Mesodermal cell (in vitro differentiated cells): ENCODE results near the gene TMEM81. TPM values are rescaled to one million over a fixed set of nuclear protein-coding genes. Genes with fewer than 3 reads are reported as not detected.

Source experiments
- H3K27ac ChIP-seq: 2 replicates; pipeline ENCODE4 v1.7.0; 2013; ENCODE audit warnings: mild to moderate bottlenecking, low read depth, low read length, moderate library complexity; ENCODE audit not compliant: severe bottlenecking
- H3K36me3 ChIP-seq: 2 replicates; pipeline ENCODE4 v1.7.1; 2013; ENCODE audit warnings: mild to moderate bottlenecking, low read length, moderate library complexity; ENCODE audit not compliant: control insufficient read depth, insufficient read depth
- H3K4me1 ChIP-seq: one replicate; pipeline ENCODE4 v1.7.1; 2013; ENCODE audit warnings: mild to moderate bottlenecking, low read length; ENCODE audit not compliant: insufficient read depth, control insufficient read depth, poor library complexity, severe bottlenecking
- H3K4me3 ChIP-seq: 2 replicates; pipeline ENCODE4 v1.7.0; 2013; ENCODE audit warnings: low read length, control low read depth, mild to moderate bottlenecking; ENCODE audit not compliant: insufficient read depth, poor library complexity, severe bottlenecking; ENCODE audit errors: extremely low read depth
- H3K9me3 ChIP-seq: 2 replicates; pipeline ENCODE4 v1.7.1; 2013; ENCODE audit warnings: mild to moderate bottlenecking, low read length, moderate library complexity; ENCODE audit not compliant: control insufficient read depth
- WGBS, 2 experiments: methylation state at CpG; one replicate each; pipeline ENCODE4 v1.1.5; 2013; ENCODE audit warnings: missing lambda C conversion rate in 2 of 2; ENCODE audit not compliant: insufficient coverage in 2 of 2; 5-methylcytosine and 5-hydroxymethylcytosine counted together
- polyA plus RNA-seq, 2 experiments: library from polyadenylated mRNA; stranded (reverse); fragments of 50-300 nt; gene quantifications; one replicate each; pipeline ENCODE4 v1.2.3, GENCODE V29; 2013

Gene TMEM81
- 3.4 TPM for polyA plus RNA-seq (2013, experiment 1 of 2)
- 1.8 TPM for polyA plus RNA-seq (2013, experiment 2 of 2)

- Histone ChIP-seq H3K4me3 (no peak within 1 kb of the TSS), H3K4me1 (no peaks in the 10 kb centered on the region), H3K27ac (no peak within 1 kb of the TSS), H3K9me3 (no peaks in the 10 kb centered on the region), H3K36me3 (peaks cover 60% of the 10 kb centered on the region)
- 95% methylated on average over 2 of the region's 2 CpGs; no CpG with 5 or more reads in 1 of the 2 experiments for WGBS, 2 experiments
These were observed at the start of gene TMEM81 for GRCh38 chr1:205084360-205084759. Gene TMEM81 (minus strand): TSS chr1:205084460. CDS start chr1:205084320, 140 bp downstream.

- Histone ChIP-seq H3K4me3 (no peak overlapping the region), H3K9me3 (no peaks in the 10 kb centered on the region), H3K4me1 (no peaks in the 10 kb centered on the region), H3K36me3 (no peaks in the 10 kb centered on the region), H3K27ac (no peak overlapping the region)
- 100% methylated on average over 1 of the region's 1 CpG; no CpG with 5 or more reads in 1 of the 2 experiments for WGBS, 2 experiments
These were observed 49.0 kb upstream of the TMEM81 start for GRCh38 chr1:205133287-205133686.

- H3K9me3 ChIP-seq = no peaks in the 10 kb centered on the region
- no peaks in the 10 kb centered on the region for H3K36me3 ChIP-seq
- H3K4me3 ChIP-seq = no peak overlapping the region
- H3K27ac ChIP-seq = no peak overlapping the region
- H3K4me1 ChIP-seq = no peaks in the 10 kb centered on the region
- WGBS, 2 experiments = 86 to 90% methylated on average over 1 of the region's 4 CpGs
These were observed 45.3 kb upstream of the TMEM81 start for GRCh38 chr1:205129447-205130029.

- H3K36me3 ChIP-seq = no peaks in the 10 kb centered on the region
- no peak overlapping the region for H3K27ac ChIP-seq
- WGBS, 2 experiments = 90% methylated on average over 2 of the region's 2 CpGs; no CpG with 5 or more reads in 1 of the 2 experiments
- H3K4me3 ChIP-seq = no peak overlapping the region
- H3K4me1 ChIP-seq = no peaks in the 10 kb centered on the region
- no peaks in the 10 kb centered on the region for H3K9me3 ChIP-seq
These were observed 43.8 kb upstream of the TMEM81 start for GRCh38 chr1:205128050-205128449.

GRCh38 chr1:205127646-205128045 lies 43.4 kb upstream of the TMEM81 start:
- no peaks in the 10 kb centered on the region for H3K9me3 ChIP-seq
- no peaks in the 10 kb centered on the region for H3K36me3 ChIP-seq
- H3K27ac ChIP-seq = no peak overlapping the region
- 83 to 100% methylated on average over 1 to 2 of the region's 3 CpGs for WGBS, 2 experiments
- H3K4me3 ChIP-seq = no peak overlapping the region
- H3K4me1 ChIP-seq = no peaks in the 10 kb centered on the region

GRCh38 chr1:205124726-205125125 lies 40.5 kb upstream of the TMEM81 start:
- Histone ChIP-seq H3K27ac (no peak overlapping the region), H3K4me1 (peaks cover 4% of the 10 kb centered on the region), H3K4me3 (no peak overlapping the region), H3K36me3 (no peaks in the 10 kb centered on the region), H3K9me3 (no peaks in the 10 kb centered on the region)
- WGBS, 2 experiments = 86 to 97% methylated on average over 1 to 3 of the region's 7 CpGs

- WGBS, 2 experiments = 80 to 86% methylated on average over 1 to 5 of the region's 9 CpGs
- H3K36me3 ChIP-seq = peaks cover 19% of the 10 kb centered on the region
- H3K4me1 ChIP-seq = peaks cover 4% of the 10 kb centered on the region
- H3K9me3 ChIP-seq = no peaks in the 10 kb centered on the region
- H3K4me3 ChIP-seq = peak overlapping the region; percentile 98
- peak overlapping the region; percentile 99 for H3K27ac ChIP-seq
These were observed 38.2 kb upstream of the TMEM81 start for GRCh38 chr1:205122489-205122882.

GRCh38 chr1:205121660-205122488 lies 37.6 kb upstream of the TMEM81 start, which contains the start of gene RBBP5:
Gene RBBP5 (minus strand): TSS chr1:205121978. CDS start chr1:205121873, 105 bp downstream.
- 0% methylated on average over 39 to 40 of the region's 46 CpGs for WGBS, 2 experiments
- Histone ChIP-seq H3K9me3 (no peaks in the 10 kb centered on the region), H3K4me3 (peak within 1 kb of the TSS; percentile 98), H3K4me1 (peaks cover 4% of the 10 kb centered on the region), H3K36me3 (peaks cover 19% of the 10 kb centered on the region), H3K27ac (peak within 1 kb of the TSS; percentile 99)

GRCh38 chr1:205118752-205119151 lies 34.5 kb upstream of the TMEM81 start:
- WGBS, 2 experiments = 89 to 90% methylated on average over 1 to 2 of the region's 2 CpGs
- Histone ChIP-seq H3K27ac (no peak overlapping the region), H3K9me3 (no peaks in the 10 kb centered on the region), H3K4me1 (peaks cover 4% of the 10 kb centered on the region), H3K4me3 (no peak overlapping the region), H3K36me3 (peaks cover 37% of the 10 kb centered on the region)

GRCh38 chr1:205111354-205111753 lies 27.1 kb upstream of the TMEM81 start:
- no peaks in the 10 kb centered on the region for H3K4me1 ChIP-seq
- H3K36me3 ChIP-seq = peaks cover 50% of the 10 kb centered on the region
- no peak overlapping the region for H3K4me3 ChIP-seq
- H3K9me3 ChIP-seq = no peaks in the 10 kb centered on the region
- H3K27ac ChIP-seq = no peak overlapping the region

- H3K27ac ChIP-seq = no peak overlapping the region
- no peaks in the 10 kb centered on the region for H3K4me1 ChIP-seq
- no peak overlapping the region for H3K4me3 ChIP-seq
- H3K36me3 ChIP-seq = peaks cover 55% of the 10 kb centered on the region
- WGBS, 2 experiments = 96 to 100% methylated on average over 4 to 5 of the region's 5 CpGs
- H3K9me3 ChIP-seq = no peaks in the 10 kb centered on the region
These were observed 25.5 kb upstream of the TMEM81 start for GRCh38 chr1:205109711-205110110.
